Endothelial cell (in vitro differentiated cells): ENCODE measurements around the gene SOX6. TPM values are rescaled to one million over a fixed set of nuclear protein-coding genes. Genes with fewer than 3 reads are reported as not detected.
"Not testable (repeated sequence)": the region's sequence is repeated elsewhere in the genome, so short reads cannot be mapped to it uniquely, and the experiment has no call there.

ENCODE experiments used
- DNase-seq: peaks from one replicate; pipeline ENCODE4 v3.0.0; 2021; ENCODE audit warnings: low spot score
- H3K27ac Mint-ChIP-seq: one replicate; pipeline ENCODE4 v1.8.0; 2021; ENCODE audit warnings: mixed read lengths, inconsistent platforms; ENCODE audit not compliant: unreplicated experiment
- H3K27me3 Mint-ChIP-seq: one replicate; pipeline ENCODE4 v1.8.0; 2021; ENCODE audit warnings: mild to moderate bottlenecking, moderate library complexity, mixed read lengths, inconsistent platforms; ENCODE audit not compliant: unreplicated experiment
- H3K36me3 Mint-ChIP-seq: one replicate; pipeline ENCODE4 v1.8.0; 2021; ENCODE audit warnings: mild to moderate bottlenecking, low read depth, mixed read lengths, inconsistent platforms; ENCODE audit not compliant: unreplicated experiment
- H3K4me1 Mint-ChIP-seq: one replicate; pipeline ENCODE4 v1.8.0; 2021; ENCODE audit warnings: mild to moderate bottlenecking, mixed read lengths, inconsistent platforms; ENCODE audit not compliant: unreplicated experiment
- H3K4me3 Mint-ChIP-seq: one replicate; pipeline ENCODE4 v1.8.0; 2021; ENCODE audit warnings: mild to moderate bottlenecking, mixed read lengths, inconsistent platforms; ENCODE audit not compliant: unreplicated experiment
- H3K9me3 Mint-ChIP-seq: one replicate; pipeline ENCODE4 v1.8.0; 2021; ENCODE audit warnings: mixed read lengths, inconsistent platforms; ENCODE audit not compliant: unreplicated experiment
- CTCF ChIP-seq: fragments of 200-600 bp; sonication (generic); IDR thresholded peaks from one replicate; pipeline ENCODE4 v1.5.0; 2021; ENCODE audit warnings: antibody characterized with exemption; ENCODE audit not compliant: unreplicated experiment
- total RNA-seq: library from RNA; stranded (reverse); fragmentation: NEBNext Ultra II Directional; extraction: Animal tissue kit (Norgen Biotek cat#: 25700); gene quantifications from one replicate; pipeline ENCODE4 v1.2.1, GENCODE V29; 2021; ENCODE audit not compliant: unreplicated experiment

SOX6 gene
- total RNA-seq, 1 donor from 2014 or later = 21.0 TPM

DNA sequence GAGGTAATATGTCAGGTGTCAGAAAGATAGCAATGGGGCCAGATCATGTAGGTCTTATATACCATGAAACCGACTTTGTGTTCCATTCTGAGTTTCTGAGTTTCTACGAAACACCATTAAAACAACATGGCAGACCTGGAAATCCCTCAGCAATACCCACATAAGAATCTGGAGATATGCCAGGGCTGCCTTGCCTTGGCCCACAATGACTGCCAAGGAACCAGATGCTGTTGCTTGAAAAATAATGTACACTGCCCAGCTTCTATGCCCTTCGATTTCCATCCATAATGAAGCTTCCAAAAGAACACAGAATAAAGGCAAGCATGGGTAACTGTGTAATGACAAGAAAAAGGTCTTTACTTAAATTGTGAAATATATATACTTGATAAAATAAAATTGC is 277.4 kb downstream of the SOX6 start:
- peaks cover 3% of the 10 kb centered on the region for H3K9me3 Mint-ChIP-seq
- peaks cover 3% of the 10 kb centered on the region for H3K36me3 Mint-ChIP-seq
- no peak for TF ChIP-seq CTCF
- peaks cover 5% of the 10 kb centered on the region for H3K4me1 Mint-ChIP-seq
- peaks cover 1% of the 10 kb centered on the region for H3K27me3 Mint-ChIP-seq
- no peak overlapping the region for H3K27ac Mint-ChIP-seq
- no peak overlapping the region for H3K4me3 Mint-ChIP-seq
- DNase-seq = no peak

DNA sequence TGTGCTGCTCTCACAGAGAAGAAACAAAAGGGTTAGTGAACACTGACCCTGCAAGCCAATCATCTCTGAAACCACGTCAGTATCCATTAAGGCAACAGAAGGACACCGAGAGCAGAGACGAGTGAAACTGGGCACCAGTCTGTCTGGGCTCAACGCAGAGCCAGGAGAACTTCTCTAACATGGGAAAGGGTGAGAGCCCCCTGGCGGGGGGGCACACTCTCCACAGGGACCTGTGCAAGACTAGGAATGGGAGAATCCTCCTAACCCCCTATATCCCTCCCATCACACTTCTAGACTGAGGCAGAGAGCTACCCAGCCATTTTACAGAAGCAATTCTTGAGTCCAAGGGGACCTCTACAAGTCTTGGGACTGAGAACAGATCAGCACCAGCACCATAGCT is 285.8 kb downstream of the SOX6 start:
- H3K36me3 Mint-ChIP-seq = no peaks in the 10 kb centered on the region
- H3K4me1 Mint-ChIP-seq = no peaks in the 10 kb centered on the region
- DNase-seq = no peak
- H3K9me3 Mint-ChIP-seq = no peaks in the 10 kb centered on the region
- no peak for TF ChIP-seq CTCF
- peaks cover 8% of the 10 kb centered on the region for H3K27me3 Mint-ChIP-seq
- no peak overlapping the region for H3K4me3 Mint-ChIP-seq
- no peak overlapping the region for H3K27ac Mint-ChIP-seq

GRCh38 chr11:16067268-16067667 is 289.1 kb downstream of the SOX6 start:
- H3K27ac Mint-ChIP-seq, H3K4me3 Mint-ChIP-seq, DNase-seq, H3K9me3 Mint-ChIP-seq, H3K4me1 Mint-ChIP-seq, H3K36me3 Mint-ChIP-seq, H3K27me3 Mint-ChIP-seq: not testable (repeated sequence)

DNA sequence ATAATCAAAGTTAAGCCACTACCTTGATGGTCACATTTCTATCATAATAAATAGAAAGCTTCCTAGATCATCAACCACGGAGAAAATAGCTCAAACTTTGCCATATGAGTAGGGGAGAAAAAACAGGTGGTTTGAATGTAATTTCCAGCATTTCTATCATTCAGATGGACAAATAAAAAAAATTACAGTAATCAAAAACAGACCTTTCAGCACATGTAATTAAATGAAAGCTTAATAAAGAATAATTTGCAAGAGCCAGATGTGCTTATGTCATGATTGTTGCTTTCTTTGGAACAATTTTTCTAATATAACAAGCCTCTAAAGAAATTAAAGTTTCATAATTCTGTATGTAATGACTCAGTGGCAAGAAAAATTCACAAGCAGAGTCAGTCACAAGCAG is 297.0 kb downstream of the SOX6 start:
- DNase-seq = no peak
- no peak overlapping the region for H3K4me3 Mint-ChIP-seq
- no peaks in the 10 kb centered on the region for H3K36me3 Mint-ChIP-seq
- TF ChIP-seq CTCF = no peak
- peaks cover 6% of the 10 kb centered on the region for H3K9me3 Mint-ChIP-seq
- peaks cover 6% of the 10 kb centered on the region for H3K4me1 Mint-ChIP-seq
- H3K27me3 Mint-ChIP-seq = peaks cover 3% of the 10 kb centered on the region
- no peak overlapping the region for H3K27ac Mint-ChIP-seq

DNA sequence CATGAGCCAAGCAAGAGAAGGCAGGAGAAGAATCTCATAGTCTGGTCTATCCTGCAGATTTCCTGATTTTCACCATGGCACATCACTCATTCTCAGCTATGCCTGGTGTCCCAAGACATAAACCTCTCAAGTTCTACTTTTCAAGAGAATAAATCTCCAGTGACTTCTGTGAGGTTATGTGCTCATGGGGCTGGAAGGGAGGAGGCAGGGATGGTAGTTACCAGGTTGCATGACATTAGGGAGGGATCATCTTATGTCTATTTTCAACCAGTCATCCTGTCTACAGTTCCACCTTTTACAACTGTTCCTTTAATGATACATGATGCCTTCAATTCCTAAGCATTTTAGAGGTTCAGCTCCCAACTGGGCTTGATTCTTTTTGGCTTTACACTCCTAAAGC is 297.7 kb downstream of the SOX6 start:
- peaks cover 6% of the 10 kb centered on the region for H3K4me1 Mint-ChIP-seq
- H3K9me3 Mint-ChIP-seq = peaks cover 6% of the 10 kb centered on the region
- no peaks in the 10 kb centered on the region for H3K36me3 Mint-ChIP-seq
- H3K27ac Mint-ChIP-seq = no peak overlapping the region
- no peak for DNase-seq
- H3K4me3 Mint-ChIP-seq = no peak overlapping the region
- H3K27me3 Mint-ChIP-seq = peaks cover 3% of the 10 kb centered on the region
- no peak for TF ChIP-seq CTCF

DNA sequence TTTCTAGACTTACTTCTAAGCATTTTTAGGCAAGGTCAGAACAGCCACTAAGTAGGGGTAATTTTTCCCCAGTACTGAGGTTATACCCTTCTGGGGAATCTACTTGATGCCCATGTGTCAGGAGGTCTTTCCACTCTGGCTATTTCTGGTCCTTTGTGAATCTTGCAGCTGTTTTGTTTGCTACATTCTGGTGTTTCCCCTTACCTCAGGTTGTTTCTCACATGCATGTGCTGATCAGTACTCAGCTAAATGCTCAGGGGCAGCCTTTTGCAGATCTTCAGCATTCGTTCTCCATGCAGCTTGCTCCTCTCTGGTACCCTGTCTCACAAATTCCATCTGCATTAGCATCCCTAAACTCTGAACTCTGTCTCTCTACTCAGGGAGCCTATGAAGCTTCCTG is 303.6 kb downstream of the SOX6 start:
- Mint-ChIP-seq H3K36me3 (no peaks in the 10 kb centered on the region), H3K27me3 (peaks cover 1% of the 10 kb centered on the region), H3K4me3 (no peak overlapping the region), H3K4me1 (peaks cover 5% of the 10 kb centered on the region), H3K9me3 (no peaks in the 10 kb centered on the region), H3K27ac (no peak overlapping the region)
- TF ChIP-seq CTCF = no peak
- DNase-seq = no peak
